Measurements from ENCODE around the gene ERC2.

Gene ERC2

DNA sequence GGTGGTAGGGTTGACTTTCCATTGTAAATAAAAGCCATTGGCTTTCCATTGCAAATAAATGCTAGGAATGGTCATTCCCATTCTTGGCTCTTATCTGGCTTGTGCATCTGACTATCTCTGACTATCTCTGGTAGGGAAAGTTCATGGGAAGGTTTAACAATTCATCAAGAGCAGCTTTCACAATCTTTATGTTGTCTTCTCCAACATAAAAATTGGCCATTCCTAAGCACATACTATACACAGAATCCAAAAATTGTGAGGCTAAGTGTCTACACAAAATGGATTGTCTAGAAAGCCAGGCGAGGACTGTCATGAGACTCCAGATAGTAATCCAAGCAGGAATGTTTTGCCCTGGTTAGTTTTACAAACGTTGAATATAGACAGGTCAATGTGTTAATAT is 926.8 kb downstream of the ERC2 start:
- DNase-seq (ENCODE audit: low spot score) (no peak), FAIRE-seq (no peak)

GRCh38 chr3:55541016-55541415 is 927.3 kb downstream of the ERC2 start:
- no peak for FAIRE-seq
- DNase-seq (ENCODE audit: low spot score): no peak

- DNase-seq (ENCODE audit: low spot score) (no peak), FAIRE-seq (no peak)
Observed at GRCh38 chr3:55540579-55540978, 927.7 kb downstream of the ERC2 start.

GRCh38 chr3:55538158-55538557 is 930.1 kb downstream of the ERC2 start:
- DNase-seq (ENCODE audit: low spot score): no peak
- FAIRE-seq: no peak

GRCh38 chr3:55537563-55537962 is 930.7 kb downstream of the ERC2 start:
- FAIRE-seq (no peak), DNase-seq (ENCODE audit: low spot score) (no peak)

GRCh38 chr3:55537129-55537528 is 931.1 kb downstream of the ERC2 start:
- no peak for DNase-seq (ENCODE audit: low spot score)
- FAIRE-seq: no peak

DNA sequence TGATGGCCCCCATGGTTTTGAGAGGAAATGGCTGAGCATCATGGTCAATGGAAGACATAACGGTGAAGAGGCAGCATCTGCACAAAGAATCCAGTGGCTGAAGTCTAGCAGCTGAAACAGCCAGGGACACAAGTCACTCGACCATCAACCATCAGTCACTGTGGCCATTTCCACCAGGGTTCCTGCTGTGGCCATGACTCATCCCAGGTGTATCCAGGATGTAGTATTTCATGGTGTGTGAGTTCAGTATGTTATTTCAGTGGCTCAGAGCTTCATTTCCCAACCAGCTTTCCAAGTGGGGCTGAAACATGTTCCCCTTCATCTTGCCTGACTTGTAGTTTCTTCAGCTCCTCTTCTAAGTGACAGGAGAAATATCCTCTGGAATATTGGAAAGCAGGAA is 933.4 kb downstream of the ERC2 start:
- FAIRE-seq (no peak), DNase-seq (ENCODE audit: low spot score) (peak; percentile 56)

DNA sequence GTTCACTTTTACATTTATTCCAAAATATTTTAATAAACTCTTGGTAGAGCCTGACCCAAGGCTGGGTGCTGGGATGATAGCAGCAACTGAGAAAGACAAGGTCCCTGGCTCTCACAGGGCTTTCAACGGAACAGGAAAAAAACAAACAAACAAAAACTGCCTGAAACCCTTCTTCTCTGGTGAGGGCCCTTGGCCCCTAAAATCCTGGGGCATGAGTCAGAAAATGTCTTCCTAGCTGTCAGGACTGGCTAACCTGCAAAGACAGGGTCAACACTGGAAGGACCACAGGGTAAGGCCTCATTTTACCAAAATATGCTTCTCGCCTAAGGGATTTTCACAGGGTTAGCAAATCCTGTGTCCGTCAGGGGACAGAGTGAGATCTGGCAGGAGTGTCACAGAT is 935.5 kb downstream of the ERC2 start:
- DNase-seq (ENCODE audit: low spot score) (no peak), FAIRE-seq (no peak)

DNA sequence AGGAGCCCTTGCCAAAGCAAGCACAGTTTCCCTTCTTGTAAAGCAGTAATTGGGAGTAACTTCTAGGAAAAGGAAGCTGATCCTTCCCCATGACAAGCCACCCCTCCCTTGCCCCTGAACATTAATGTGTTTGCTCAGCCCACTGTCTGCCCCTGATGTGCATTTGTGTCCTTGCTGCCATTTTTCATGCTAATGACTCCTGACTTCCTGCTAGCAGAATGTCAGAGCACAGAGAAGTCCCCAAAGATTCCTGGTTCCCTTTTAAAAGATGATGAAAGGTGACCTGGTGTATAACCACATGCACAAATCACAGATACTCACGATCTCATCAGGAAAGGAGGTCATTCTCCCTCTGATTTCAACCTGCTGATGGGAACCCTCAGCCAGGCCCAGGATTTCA is 936.9 kb downstream of the ERC2 start:
- FAIRE-seq (no peak), DNase-seq (ENCODE audit: low spot score) (no peak)

DNA sequence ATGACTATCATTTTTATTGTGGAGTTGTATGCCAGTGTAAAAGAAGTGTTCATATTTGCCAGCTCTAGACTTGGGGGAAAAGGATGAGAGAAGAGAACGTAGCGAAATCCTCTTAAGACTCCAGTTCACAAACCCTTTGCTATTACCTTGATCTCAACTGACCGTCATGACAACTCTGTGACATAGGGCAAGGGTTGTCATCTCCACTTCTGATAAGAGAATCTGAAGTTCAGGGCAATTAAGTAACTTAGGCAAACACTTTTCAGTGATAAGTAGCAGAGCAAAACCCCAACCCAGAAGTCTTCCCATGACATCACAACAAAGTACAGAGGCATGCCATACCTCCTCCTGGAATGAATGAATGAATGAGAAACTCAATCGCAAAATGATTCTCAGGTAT is 940.9 kb downstream of the ERC2 start:
- no peak for FAIRE-seq
- no peak for DNase-seq (ENCODE audit: low spot score)

GRCh38 chr3:55526332-55527030 is 941.8 kb downstream of the ERC2 start:
- no peak for FAIRE-seq
- no peak for DNase-seq (ENCODE audit: low spot score)

DNA sequence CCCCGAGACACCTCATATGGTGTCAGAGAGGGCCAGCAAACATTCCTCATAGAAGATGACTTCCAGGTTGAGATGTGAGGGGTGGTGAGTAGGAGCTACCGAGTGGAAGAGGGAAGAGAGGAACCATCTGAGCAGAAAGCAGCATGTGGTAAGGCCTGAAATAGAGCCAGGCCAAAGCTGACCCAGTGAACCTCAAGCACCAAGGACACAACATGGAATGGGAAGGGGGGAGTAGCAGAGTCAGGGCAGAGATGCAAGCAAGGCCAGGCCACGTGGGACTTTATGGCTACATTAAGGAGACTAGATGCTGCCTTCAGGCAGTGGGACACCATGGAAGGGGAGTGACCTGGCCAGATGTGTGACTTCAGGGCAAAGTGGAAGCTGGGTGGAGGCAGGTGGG is 942.8 kb downstream of the ERC2 start:
- FAIRE-seq (no peak), DNase-seq (ENCODE audit: low spot score) (no peak)

- FAIRE-seq: no peak
- peak; percentile 61 for DNase-seq (ENCODE audit: low spot score)
Observed at GRCh38 chr3:55524565-55525244, 943.6 kb downstream of the ERC2 start.

GRCh38 chr3:55523471-55523870 is 944.8 kb downstream of the ERC2 start:
- DNase-seq (ENCODE audit: low spot score): peak; percentile 13
- no peak for FAIRE-seq

- DNase-seq (ENCODE audit: low spot score) (no peak), FAIRE-seq (no peak)
Observed at GRCh38 chr3:55521738-55522421, 946.4 kb downstream of the ERC2 start.

GRCh38 chr3:55521064-55521737 is 947.1 kb downstream of the ERC2 start:
- no peak for FAIRE-seq
- no peak for DNase-seq (ENCODE audit: low spot score)

- no peak for DNase-seq (ENCODE audit: low spot score)
- FAIRE-seq: no peak
Observed at GRCh38 chr3:55519019-55519418, 949.2 kb downstream of the ERC2 start.

DNA sequence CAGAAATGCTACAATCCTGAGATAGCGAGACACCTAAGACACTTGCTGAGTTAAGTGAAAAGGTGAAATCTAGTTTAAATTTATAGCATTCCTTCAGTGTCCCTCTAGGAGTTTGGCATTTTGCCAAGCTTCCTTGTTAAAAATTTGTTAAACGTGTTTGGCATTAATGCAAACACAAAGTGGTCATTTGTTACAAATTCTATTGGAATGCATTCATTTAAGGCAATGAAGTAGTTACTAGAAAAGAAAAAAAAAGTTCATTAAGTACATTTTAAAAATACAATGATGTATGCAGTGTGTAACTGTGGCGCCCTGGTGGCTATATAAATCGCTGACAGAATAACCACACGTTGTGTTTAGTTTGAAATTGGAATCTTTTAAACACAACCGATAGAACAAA is 949.8 kb downstream of the ERC2 start:
- DNase-seq (ENCODE audit: low spot score): peak; percentile 22
- FAIRE-seq: no peak

DNA sequence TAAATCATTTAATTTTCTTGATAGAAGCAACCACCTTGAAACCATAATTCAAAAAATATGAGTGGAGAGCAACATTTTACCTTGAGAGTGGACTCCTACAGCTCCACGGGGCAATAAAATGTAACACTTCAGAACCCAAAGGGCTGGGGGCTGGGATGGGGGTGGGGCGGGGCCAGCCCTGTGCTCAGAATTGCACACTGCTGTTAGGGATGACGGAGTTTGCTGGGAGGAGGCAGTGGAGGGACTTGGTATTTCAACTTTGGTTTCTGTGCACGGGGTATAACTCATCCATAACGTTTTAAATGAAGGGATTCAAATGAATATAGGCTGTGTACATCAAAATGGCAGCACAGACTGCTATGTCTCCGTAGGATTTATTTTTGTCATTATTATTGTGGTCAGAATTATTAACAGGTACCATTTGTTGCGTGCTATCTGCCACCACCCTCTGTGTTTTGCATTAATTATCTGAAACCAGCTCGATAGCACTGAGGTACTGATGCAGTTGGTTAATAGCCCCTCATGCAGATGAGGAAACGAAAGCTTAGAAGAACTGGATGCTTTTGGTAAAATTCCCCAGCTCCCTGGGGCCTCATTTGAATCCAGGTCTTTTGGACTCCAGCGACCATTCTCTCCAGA is 951.8 kb downstream of the ERC2 start:
- FAIRE-seq: no peak
- no peak for DNase-seq (ENCODE audit: low spot score)

DNA sequence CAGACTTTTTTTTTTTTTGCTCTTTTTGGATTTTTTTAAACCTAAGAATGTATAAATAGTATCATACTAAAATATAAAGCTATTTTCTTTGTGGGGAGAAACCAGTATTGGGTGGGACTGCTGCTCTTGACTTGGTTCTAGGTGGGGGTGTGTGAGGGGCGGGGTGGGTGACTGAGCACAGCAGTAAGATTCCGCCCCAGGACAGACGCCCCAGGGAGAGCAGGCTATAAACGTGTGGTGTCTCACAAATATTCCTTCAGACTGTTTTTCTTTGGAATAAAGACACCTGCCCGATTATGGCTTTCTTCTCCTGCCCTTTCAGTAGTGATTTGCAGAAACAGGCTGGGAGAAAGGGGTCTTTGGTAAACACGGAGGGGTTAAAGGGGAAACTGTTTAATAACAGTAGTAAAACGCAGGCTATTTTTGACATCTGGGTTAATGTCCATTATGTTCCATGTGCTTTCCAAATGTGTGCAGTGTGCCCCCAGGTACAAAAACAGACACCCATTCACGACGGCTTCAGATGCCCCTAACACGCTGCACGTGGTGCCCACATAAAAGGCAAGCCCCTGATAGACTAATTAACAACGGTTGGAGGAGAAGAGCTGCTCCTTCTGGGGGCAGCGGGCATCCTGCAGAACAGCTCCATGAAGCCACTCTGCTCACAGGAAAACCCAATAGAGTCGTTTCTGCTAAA is 952.6 kb downstream of the ERC2 start:
- DNase-seq (ENCODE audit: low spot score) (no peak), FAIRE-seq (no peak)

DNA sequence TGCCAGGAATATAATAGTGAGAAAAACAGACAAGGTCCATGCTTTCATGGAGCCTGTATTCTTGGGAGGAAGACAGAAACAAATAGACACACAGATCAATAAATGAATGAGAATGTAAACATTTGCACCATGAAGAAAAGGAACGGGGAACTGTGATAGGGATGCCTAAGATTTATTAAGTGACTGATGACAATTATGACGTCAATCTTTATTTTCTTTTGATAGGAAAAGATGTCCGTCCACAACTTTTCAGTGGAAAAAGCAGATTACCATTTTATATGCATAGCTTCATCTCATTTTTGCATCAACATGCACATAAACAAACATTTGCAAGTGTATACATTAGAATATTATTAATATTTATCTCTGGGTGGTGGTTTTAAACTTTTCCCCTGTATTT is 953.3 kb downstream of the ERC2 start:
- no peak for FAIRE-seq
- no peak for DNase-seq (ENCODE audit: low spot score)

Measured in RCC 7860 (cell line).